CD4-positive, alpha-beta T cell treated with Interleukin-10 for 1 hour (primary cell): Measurements from ENCODE around the gene KNDC1.
"Not testable (repeated sequence)": the region's sequence is repeated elsewhere in the genome, so short reads cannot be mapped to it uniquely, and the experiment has no call there.

Experiments
- DNase-seq: peaks from one replicate; pipeline ENCODE4 v3.0.0-alpha.2; 2020

Gene KNDC1

GRCh38 chr10:133210398-133211140 is 50.5 kb downstream of the KNDC1 start:
- no peak for DNase-seq

- DNase-seq = no peak
Measured at GRCh38 chr10:133211141-133211830, 51.3 kb downstream of the KNDC1 start.

GRCh38 chr10:133211959-133212852 is 52.2 kb downstream of the KNDC1 start:
- no peak for DNase-seq

- DNase-seq = no peak
Measured at GRCh38 chr10:133212853-133213494, 53.0 kb downstream of the KNDC1 start.

DNA sequence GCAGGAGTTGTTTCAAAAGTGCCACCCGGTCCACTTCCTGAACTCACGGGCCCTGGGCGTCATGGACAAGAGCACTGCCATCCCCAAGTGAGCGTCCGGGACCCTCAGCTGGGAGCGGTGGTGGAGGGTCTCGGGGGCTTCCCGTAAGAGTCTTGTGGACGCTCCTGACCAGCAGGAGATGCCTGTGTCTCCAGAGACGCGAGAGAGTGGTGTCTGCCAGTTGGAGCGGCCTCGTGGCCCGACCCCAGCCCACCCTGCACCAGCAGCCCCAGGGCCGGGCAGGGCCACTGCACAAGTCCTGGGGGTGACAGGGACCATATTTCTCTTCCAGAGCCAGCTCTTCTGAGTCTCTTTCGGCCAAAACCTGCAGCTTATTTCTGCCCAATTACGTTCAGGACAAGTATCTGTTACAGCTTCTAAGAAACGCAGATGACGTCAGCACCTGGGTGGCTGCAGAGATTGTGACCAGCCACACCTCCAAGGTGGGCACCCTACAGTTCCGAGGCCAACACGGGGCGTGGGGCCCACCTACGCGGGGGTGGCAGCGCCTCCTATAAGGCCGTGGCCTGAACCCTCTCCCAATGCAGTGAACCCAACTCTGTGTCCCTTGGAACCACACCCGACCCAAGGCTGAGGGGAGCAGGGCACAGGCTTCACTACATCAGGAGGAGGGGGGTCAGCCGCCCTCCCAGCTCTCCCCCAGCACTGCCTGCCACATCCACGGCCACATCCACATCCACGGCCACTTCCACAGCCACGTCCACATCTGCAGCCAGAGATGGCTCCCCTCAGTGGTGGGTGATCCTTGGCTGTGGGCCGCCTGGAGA is 53.8 kb downstream of the KNDC1 start:
- DNase-seq = no peak

- DNase-seq = no peak
Measured at GRCh38 chr10:133214468-133215410, 54.7 kb downstream of the KNDC1 start.

DNA sequence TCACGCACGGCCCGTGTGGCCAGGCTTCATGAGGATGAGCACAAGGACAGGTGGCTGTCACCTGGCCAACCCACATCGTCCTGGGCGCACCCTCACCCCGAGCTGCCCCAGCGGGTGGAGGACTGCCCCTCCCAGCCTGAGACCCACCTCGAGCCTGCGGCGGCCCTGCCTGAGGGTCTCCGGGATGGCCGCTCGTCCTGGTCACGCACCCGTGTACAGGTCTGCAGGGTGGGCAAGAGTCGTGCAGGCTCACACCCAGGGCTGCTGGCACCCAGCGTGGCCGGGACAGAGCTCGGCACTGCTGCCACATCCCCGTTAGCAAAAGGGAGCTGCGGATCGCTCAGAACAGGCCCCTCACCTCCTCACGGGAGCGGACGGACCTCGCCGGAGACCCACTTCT is 55.6 kb downstream of the KNDC1 start:
- DNase-seq = no peak

- no peak for DNase-seq
Measured at GRCh38 chr10:133216776-133217175, 56.8 kb downstream of the KNDC1 start.

DNA sequence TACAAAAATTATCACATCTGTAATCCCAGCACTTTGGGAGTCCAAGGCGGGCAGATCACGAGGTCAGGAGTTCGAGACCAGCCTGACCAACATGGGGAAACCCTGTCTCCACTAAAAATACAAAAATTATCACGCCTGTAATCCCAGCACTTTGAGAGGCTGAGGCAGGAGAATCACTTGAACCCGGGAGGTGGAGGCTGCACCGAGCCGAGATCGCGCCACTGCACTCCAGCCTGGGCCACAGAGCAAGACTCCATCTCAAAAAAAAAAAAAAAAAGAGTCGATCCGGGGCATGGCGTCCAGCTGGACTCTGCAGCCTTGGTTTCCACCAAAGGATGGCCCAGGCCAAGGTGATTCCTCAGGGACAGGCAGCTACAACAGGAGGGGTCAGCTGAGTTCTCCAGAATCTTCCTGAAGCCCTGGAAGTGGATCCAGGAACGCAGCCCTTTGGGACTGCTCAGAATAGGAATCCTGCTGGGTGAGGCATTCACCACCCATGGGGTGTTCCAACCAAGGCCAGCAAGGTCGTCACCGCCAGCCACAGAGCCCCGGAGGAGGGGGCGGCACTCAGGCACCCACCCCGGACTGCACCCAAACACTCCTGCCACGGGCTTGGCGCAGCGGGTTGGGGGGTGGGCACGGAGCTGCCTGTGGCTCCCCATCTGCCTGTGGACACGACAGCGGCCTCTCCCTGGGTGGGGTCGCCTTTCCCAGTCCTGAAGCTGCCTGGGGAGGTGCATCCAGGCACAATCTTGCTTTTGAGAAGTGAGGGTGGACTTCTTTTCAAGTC is 58.0 kb downstream of the KNDC1 start:
- DNase-seq = no peak

- DNase-seq = no peak
Measured at GRCh38 chr10:133218891-133219290, 58.9 kb downstream of the KNDC1 start.

GRCh38 chr10:133219782-133220181 is 59.8 kb downstream of the KNDC1 start:
- no peak for DNase-seq

DNA sequence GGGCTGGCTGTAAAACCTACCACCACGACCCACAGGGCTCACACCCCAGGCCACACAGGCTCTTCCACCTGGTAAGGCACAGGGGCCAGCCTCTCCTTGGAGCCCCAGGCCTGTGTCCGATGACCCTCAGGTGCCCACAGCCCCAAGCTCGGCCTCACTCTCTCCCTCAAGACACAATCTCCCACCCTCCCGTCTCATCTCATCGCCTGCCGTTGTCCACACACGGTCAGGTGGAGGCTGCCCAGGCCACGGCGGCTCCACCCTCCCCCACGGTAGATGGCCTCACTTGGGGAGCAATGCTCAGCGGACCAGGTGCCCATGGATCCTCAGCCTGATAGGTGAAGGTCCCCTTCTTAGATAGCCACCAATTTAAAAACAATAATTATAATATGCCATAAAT is 61.3 kb downstream of the KNDC1 start:
- DNase-seq = no peak

DNA sequence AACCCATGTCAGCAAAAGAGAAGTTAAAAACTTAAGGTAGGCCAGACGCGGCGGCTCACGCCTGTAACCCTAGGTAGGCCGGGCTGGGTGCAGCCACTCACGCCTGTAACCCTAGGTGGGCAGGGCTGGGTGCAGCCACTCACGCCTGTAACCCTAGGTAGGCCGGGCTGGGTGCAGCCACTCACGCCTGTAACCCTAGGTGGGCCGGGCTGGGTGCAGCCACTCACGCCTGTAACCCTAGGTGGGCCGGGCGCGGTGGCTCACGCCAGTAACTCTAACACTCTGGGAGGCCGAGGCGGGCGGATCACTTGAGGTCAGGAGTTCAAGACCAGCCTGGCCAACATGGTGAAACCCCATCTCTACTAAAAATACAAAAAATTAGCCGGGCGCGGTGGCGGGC is 61.7 kb downstream of the KNDC1 start:
- DNase-seq = not testable (repeated sequence)

GRCh38 chr10:133224076-133224475 is 64.1 kb downstream of the KNDC1 start:
- DNase-seq = no peak

DNA sequence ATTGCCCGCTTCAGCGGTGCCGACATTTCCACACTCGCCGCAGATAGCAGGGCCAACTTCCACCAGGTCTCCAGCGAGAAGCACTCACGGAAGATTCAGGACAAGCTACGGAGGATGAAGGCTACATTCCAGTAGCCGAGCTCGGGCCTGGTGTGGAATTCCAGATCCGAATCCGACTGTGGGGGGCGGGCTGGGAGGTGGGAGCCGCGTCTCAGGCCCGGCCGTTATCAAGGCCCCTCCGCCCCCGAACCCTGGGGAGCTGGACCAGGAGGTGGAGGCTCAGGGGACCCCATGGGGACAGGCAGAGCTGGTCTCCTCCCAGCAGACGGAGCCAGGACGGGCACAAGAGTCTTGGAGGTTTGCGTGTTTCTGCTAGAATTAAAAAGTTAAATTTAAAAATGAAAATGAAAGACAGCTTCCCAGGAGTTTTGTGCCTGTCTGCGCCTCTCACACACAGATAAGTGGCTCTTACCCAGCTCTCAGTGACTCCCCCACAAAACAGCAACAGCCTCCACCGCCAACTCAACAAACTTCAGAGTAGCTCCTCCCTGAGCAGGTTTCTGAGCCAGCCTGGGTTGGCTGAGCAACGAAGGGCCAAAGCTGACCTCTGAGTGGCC is 64.8 kb downstream of the KNDC1 start:
- no peak for DNase-seq

DNA sequence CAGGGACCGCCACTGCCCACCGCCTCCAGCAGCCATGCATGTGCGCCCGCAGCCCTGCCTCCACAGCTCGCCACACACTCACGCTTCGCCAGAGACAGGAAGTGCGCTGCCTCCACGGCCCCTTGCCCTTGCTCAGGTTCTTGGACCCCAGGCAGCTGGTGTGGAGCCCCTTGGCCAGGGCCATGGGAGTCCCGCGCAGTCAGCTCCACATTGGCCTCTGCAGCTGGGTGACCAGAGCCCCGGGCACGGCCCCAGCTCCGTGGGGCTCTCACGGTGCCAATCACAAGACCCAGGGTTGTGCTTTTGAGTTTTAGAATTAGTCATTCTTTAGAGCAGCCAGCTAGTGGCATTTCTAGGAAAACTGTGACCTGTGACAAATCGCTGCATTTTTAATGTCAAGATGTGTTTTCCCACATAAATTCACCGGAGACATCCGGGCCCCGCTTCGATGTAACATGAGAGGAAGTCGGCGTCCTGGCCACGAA is 65.7 kb downstream of the KNDC1 start:
- no peak for DNase-seq

GRCh38 chr10:133226251-133226808 is 66.3 kb downstream of the KNDC1 start:
- no peak for DNase-seq

DNA sequence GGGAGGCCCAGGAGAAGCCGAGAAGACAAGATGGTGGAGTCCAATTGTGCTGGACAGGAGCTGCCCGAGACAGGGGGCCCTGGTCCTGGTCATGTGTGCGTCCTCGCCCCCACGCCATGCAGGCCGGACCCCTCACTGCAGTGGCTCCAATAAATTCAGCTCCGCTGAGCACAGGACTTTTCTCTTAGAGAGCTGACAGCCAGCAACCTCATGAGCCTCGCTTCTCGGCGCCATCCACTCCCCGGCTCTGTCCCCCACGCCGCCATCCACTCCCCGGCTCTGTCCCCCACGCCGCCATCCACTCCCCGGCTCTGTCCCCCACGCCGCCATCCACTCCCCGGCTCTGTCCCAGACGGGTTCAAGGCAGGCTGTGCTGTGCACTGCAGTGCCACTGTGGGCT is 67.2 kb downstream of the KNDC1 start:
- DNase-seq = no peak
